ENCODE results near the gene TBC1D10A.

Gene TBC1D10A

DNA sequence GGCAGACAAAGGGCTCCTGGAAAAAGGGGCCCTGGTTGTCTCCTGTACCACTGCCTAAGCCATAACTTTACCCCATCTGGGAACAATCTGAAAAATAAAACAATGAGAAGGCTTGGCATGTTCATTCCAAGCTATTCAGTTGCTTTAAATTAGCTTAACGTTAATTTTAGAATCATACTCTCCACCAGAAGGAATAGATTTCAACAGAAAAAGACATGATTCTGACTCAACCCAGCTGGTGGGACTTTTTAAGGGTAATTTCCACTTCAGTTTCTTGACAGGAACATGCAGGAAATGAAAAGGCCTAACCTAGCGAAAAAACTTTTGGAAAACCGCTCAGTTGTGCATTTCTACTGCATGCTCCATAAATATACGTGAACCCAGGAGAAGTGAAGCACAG, 22.1 kb upstream of the TBC1D10A start:
- ATAC-seq: no peak; the same call in 1 of the 3 replicates
- TF ChIP-seq, protein P1, sequence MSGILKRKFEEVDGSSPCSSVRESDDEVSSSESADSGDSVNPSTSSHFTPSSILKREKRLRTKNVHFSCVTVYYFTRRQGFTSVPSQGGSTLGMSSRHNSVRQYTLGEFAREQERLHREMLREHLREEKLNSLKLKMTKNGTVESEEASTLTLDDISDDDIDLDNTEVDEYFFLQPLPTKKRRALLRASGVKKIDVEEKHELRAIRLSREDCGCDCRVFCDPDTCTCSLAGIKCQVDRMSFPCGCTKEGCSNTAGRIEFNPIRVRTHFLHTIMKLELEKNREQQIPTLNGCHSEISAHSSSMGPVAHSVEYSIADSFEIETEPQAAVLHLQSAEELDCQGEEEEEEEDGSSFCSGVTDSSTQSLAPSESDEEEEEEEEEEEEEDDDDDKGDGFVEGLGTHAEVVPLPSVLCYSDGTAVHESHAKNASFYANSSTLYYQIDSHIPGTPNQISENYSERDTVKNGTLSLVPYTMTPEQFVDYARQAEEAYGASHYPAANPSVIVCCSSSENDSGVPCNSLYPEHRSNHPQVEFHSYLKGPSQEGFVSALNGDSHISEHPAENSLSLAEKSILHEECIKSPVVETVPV (CRISPR knock-in tag; IDR thresholded peaks at IDR 0.05): no peak
- no peak for TF ChIP-seq ISL1 (CRISPR knock-in tag; IDR thresholded peaks at IDR 0.05)
- no peak for TF ChIP-seq RARB (CRISPR knock-in tag; IDR thresholded peaks at IDR 0.05)
- no peak for TF ChIP-seq SNAI2 (CRISPR knock-in tag; IDR thresholded peaks at IDR 0.05)
- no peak for TF ChIP-seq ZNF70 (CRISPR knock-in tag; IDR thresholded peaks at IDR 0.05)
- TF ChIP-seq TCF4 (CRISPR knock-in tag; IDR thresholded peaks at IDR 0.05; ENCODE audit: borderline replicate concordance): no peak
- no peak for TF ChIP-seq OSR1 (CRISPR knock-in tag; IDR thresholded peaks at IDR 0.05)
- TF ChIP-seq, protein P2, sequence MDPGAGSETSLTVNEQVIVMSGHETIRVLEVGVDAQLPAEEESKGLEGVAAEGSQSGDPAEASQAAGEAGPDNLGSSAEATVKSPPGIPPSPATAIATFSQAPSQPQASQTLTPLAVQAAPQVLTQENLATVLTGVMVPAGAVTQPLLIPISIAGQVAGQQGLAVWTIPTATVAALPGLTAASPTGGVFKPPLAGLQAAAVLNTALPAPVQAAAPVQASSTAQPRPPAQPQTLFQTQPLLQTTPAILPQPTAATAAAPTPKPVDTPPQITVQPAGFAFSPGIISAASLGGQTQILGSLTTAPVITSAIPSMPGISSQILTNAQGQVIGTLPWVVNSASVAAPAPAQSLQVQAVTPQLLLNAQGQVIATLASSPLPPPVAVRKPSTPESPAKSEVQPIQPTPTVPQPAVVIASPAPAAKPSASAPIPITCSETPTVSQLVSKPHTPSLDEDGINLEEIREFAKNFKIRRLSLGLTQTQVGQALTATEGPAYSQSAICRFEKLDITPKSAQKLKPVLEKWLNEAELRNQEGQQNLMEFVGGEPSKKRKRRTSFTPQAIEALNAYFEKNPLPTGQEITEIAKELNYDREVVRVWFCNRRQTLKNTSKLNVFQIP (CRISPR knock-in tag; IDR thresholded peaks at IDR 0.05; ENCODE audit: borderline replicate concordance, low read depth): no peak
- TF ChIP-seq TOX (CRISPR knock-in tag; IDR thresholded peaks at IDR 0.05; ENCODE audit: borderline replicate concordance): no peak
- TF ChIP-seq ZFP30 (CRISPR knock-in tag; IDR thresholded peaks at IDR 0.05): no peak
- no peak for TF ChIP-seq BACH2 (CRISPR knock-in tag; IDR thresholded peaks at IDR 0.05; ENCODE audit: borderline replicate concordance)

DNA sequence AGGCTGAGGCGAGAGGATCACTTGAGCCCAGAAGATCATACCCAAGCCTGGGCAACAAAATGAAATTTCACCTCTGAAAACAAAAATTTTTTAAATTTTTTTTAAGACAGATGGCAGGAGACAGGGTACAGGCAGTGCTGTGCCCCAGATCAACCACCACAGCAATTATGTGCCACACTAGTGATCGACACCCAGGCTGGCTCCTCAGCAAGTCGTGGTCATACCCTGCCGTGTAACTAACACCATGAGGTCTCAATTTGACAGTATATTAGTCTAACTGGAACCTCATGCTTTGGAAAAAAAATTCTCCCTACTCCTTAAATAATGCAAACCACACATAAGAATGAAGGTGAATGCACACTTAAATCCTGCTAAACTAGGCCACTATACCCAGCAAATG, 21.7 kb upstream of the TBC1D10A start:
- TF ChIP-seq TCF4 (CRISPR knock-in tag; IDR thresholded peaks at IDR 0.05; ENCODE audit: borderline replicate concordance) (no peak), ZNF565 (CRISPR knock-in tag; conservative IDR thresholded peaks at IDR 0.05; ENCODE audit: low read depth) (no peak), ARNTL (CRISPR knock-in tag; IDR thresholded peaks at IDR 0.05; ENCODE audit: borderline replicate concordance, low read depth) (no peak)
- ATAC-seq: no peak

DNA sequence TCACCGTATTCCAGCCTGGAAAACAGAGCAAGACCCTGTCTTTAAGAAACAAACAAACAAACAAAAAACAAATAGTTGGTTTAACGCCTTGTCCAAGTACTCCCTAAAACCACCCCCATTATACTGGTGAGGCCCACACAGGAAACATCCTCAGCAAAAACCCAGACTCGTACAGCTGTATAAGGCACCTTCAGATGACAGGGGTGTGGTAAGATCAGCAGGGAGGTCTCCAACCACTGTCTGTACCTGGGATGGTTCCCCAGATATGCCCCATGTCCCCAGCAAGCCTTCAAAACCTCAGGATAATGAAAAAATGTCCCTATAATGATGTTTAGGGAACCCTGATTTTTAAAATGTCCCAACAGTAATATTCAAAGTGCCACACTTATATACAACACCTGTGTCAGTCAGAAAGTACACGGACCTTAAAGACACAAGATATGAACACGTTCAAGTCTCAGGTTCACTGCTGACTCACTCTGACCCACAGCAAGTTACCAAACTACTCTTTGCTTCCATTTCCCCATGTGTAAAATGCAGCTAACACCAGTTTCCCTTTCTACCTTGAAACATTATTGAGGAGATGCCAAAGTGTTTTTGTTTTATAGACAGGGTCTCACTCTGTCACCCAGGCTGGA, 20.6 kb upstream of the TBC1D10A start:
- no peak for TF ChIP-seq ZNF565 (CRISPR knock-in tag; conservative IDR thresholded peaks at IDR 0.05; ENCODE audit: low read depth)
- TF ChIP-seq ISL1 (CRISPR knock-in tag; IDR thresholded peaks at IDR 0.05): no peak
- TF ChIP-seq GLIS3 (CRISPR knock-in tag; IDR thresholded peaks at IDR 0.05): no peak
- TF ChIP-seq, protein P3, sequence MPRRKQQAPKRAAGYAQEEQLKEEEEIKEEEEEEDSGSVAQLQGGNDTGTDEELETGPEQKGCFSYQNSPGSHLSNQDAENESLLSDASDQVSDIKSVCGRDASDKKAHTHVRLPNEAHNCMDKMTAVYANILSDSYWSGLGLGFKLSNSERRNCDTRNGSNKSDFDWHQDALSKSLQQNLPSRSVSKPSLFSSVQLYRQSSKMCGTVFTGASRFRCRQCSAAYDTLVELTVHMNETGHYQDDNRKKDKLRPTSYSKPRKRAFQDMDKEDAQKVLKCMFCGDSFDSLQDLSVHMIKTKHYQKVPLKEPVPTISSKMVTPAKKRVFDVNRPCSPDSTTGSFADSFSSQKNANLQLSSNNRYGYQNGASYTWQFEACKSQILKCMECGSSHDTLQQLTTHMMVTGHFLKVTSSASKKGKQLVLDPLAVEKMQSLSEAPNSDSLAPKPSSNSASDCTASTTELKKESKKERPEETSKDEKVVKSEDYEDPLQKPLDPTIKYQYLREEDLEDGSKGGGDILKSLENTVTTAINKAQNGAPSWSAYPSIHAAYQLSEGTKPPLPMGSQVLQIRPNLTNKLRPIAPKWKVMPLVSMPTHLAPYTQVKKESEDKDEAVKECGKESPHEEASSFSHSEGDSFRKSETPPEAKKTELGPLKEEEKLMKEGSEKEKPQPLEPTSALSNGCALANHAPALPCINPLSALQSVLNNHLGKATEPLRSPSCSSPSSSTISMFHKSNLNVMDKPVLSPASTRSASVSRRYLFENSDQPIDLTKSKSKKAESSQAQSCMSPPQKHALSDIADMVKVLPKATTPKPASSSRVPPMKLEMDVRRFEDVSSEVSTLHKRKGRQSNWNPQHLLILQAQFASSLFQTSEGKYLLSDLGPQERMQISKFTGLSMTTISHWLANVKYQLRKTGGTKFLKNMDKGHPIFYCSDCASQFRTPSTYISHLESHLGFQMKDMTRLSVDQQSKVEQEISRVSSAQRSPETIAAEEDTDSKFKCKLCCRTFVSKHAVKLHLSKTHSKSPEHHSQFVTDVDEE (CRISPR knock-in tag; IDR thresholded peaks at IDR 0.05): no peak
- no peak for TF ChIP-seq TCF4 (CRISPR knock-in tag; IDR thresholded peaks at IDR 0.05; ENCODE audit: borderline replicate concordance)
- TF ChIP-seq, protein P4, sequence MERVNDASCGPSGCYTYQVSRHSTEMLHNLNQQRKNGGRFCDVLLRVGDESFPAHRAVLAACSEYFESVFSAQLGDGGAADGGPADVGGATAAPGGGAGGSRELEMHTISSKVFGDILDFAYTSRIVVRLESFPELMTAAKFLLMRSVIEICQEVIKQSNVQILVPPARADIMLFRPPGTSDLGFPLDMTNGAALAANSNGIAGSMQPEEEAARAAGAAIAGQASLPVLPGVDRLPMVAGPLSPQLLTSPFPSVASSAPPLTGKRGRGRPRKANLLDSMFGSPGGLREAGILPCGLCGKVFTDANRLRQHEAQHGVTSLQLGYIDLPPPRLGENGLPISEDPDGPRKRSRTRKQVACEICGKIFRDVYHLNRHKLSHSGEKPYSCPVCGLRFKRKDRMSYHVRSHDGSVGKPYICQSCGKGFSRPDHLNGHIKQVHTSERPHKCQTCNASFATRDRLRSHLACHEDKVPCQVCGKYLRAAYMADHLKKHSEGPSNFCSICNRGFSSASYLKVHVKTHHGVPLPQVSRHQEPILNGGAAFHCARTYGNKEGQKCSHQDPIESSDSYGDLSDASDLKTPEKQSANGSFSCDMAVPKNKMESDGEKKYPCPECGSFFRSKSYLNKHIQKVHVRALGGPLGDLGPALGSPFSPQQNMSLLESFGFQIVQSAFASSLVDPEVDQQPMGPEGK (CRISPR knock-in tag; IDR thresholded peaks at IDR 0.05; ENCODE audit: borderline replicate concordance): no peak
- TF ChIP-seq CSDC2 (CRISPR knock-in tag; IDR thresholded peaks at IDR 0.05): no peak
- no peak for TF ChIP-seq ZFP3 (CRISPR knock-in tag; IDR thresholded peaks at IDR 0.05)
- TF ChIP-seq ESRRG (CRISPR knock-in tag; IDR thresholded peaks at IDR 0.05): no peak
- TF ChIP-seq ZNF70 (CRISPR knock-in tag; IDR thresholded peaks at IDR 0.05): no peak
- TF ChIP-seq ZFP30 (CRISPR knock-in tag; IDR thresholded peaks at IDR 0.05): no peak
- no peak for ATAC-seq

DNA sequence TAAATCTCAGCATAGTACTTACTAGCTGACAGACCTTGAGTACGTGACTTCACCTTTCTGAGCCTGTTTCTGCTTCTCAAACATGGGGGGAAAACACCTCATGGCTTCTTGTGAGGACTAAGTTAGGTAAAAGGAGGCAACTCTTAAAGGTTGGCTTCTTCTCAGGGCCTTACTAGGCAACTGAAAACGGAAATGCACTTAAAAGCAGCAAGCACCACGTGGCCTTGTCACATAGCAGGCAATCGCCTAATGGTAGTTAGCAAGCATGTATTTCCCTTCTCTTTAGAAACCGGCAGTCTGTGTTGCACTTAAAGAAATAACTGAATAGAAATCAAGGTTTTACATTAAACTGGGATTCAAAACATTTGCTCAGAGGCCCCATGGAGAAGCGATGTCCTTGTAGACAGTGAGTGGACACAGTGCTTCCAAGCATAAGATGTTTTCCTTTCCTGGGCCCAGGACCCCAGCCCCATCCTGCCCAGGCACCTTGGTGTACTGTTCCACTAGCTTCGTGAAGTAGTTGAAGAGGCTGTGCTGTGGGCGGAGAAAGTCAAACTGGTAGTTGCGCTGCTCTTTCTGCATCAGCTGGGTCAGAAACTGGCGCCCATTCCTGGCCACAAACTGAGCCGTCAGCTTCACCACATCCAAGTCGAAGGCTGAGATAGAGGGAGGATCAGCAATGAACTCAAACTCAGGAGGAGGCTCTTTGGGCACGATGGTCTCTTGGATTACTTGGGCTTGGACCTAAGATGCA, 17.9 kb upstream of the TBC1D10A start:
- no peak for ATAC-seq
- no peak for TF ChIP-seq SNAI2 (CRISPR knock-in tag; IDR thresholded peaks at IDR 0.05)
- TF ChIP-seq ZC3H10 (CRISPR knock-in tag; IDR thresholded peaks at IDR 0.05): no peak
- TF ChIP-seq, protein P3 (CRISPR knock-in tag; IDR thresholded peaks at IDR 0.05): no peak
- no peak for TF ChIP-seq ESRRG (CRISPR knock-in tag; IDR thresholded peaks at IDR 0.05)
- TF ChIP-seq GLIS3 (CRISPR knock-in tag; IDR thresholded peaks at IDR 0.05): no peak
- no peak for TF ChIP-seq BACH2 (CRISPR knock-in tag; IDR thresholded peaks at IDR 0.05; ENCODE audit: borderline replicate concordance)
- TF ChIP-seq ARNTL (CRISPR knock-in tag; IDR thresholded peaks at IDR 0.05; ENCODE audit: borderline replicate concordance, low read depth): no peak
- no peak for TF ChIP-seq CSDC2 (CRISPR knock-in tag; IDR thresholded peaks at IDR 0.05)
- no peak for TF ChIP-seq ISL1 (CRISPR knock-in tag; IDR thresholded peaks at IDR 0.05)
- TF ChIP-seq ZNF8 (CRISPR knock-in tag; IDR thresholded peaks at IDR 0.05): no peak
- TF ChIP-seq OSR1 (CRISPR knock-in tag; IDR thresholded peaks at IDR 0.05): no peak
- TF ChIP-seq TCF4 (CRISPR knock-in tag; IDR thresholded peaks at IDR 0.05; ENCODE audit: borderline replicate concordance): no peak
- TF ChIP-seq PPARA (CRISPR knock-in tag; IDR thresholded peaks at IDR 0.05; ENCODE audit: borderline replicate concordance): no peak
